GM20431 (cell line): Measurements from ENCODE around the gene DENND1B.
"Not testable (repeated sequence)": the region's sequence is repeated elsewhere in the genome, so short reads cannot be mapped to it uniquely, and the experiment has no call there.

Source experiments
- in situ Hi-C: fragments of 300-500 bp; cut with MseI, MboI; formaldehyde crosslinking; loops from one replicate; pipeline ENCODE4 v1.15.0; 2020; ENCODE audit warnings: low sequenced_read_pairs; ENCODE audit not compliant: unreplicated experiment

The DENND1B gene

GRCh38 chr1:197585809-197586208, 189.5 kb downstream of the DENND1B start:
- in situ Hi-C loops, result no loop called here

- in situ Hi-C loops, result no loop called here
These were observed 197.7 kb downstream of the DENND1B start for GRCh38 chr1:197577580-197577979.

- in situ Hi-C loops, result not testable (repeated sequence)
These were observed 199.7 kb downstream of the DENND1B start for GRCh38 chr1:197575531-197575930.

GRCh38 chr1:197572169-197572568, 203.1 kb downstream of the DENND1B start:
- in situ Hi-C loops, result no loop called here

- in situ Hi-C loops, result no loop called here
These were observed 207.8 kb downstream of the DENND1B start for GRCh38 chr1:197567442-197567841.

- in situ Hi-C loops, result no loop called here
These were observed 214.2 kb downstream of the DENND1B start for GRCh38 chr1:197561041-197561440.

- in situ Hi-C loops, result no loop called here
These were observed 215.6 kb downstream of the DENND1B start for GRCh38 chr1:197559655-197560054.

GRCh38 chr1:197559244-197559643, 216.0 kb downstream of the DENND1B start:
- in situ Hi-C loops, result no loop called here

GRCh38 chr1:197557302-197557701, 218.0 kb downstream of the DENND1B start:
- in situ Hi-C loops, result no loop called here

GRCh38 chr1:197553281-197553680, 222.0 kb downstream of the DENND1B start:
- in situ Hi-C loops, result no loop called here

GRCh38 chr1:197546989-197547388, 228.3 kb downstream of the DENND1B start:
- in situ Hi-C loops, result no loop called here

- in situ Hi-C loops, result no loop called here
These were observed 230.7 kb downstream of the DENND1B start for GRCh38 chr1:197544553-197544952.

GRCh38 chr1:197544130-197544529, 231.2 kb downstream of the DENND1B start:
- in situ Hi-C loops, result no loop called here

GRCh38 chr1:197541411-197541810, 233.9 kb downstream of the DENND1B start:
- in situ Hi-C loops, result no loop called here

GRCh38 chr1:197526736-197527371, 248.4 kb downstream of the DENND1B start:
- in situ Hi-C loops, result no loop called here

GRCh38 chr1:197521118-197521739, 254.1 kb downstream of the DENND1B start:
- in situ Hi-C loops, result no loop called here

- in situ Hi-C loops, result no loop called here
These were observed 255.4 kb downstream of the DENND1B start for GRCh38 chr1:197519741-197520334.

GRCh38 chr1:197515421-197515820, 259.9 kb downstream of the DENND1B start:
- in situ Hi-C loops, result no loop called here

GRCh38 chr1:197510691-197511378, 264.4 kb downstream of the DENND1B start:
- in situ Hi-C loops, result no loop called here

- in situ Hi-C loops, result no loop called here
These were observed 278.6 kb downstream of the DENND1B start for GRCh38 chr1:197496722-197497121.

- in situ Hi-C loops, result not testable (repeated sequence)
These were observed 283.8 kb downstream of the DENND1B start for GRCh38 chr1:197491505-197491904.
